GM10266 (cell line): ENCODE results near the gene PCBD1.

Experiments
- DNase-seq: peaks from one replicate; pipeline ENCODE4 v3.0.0; 2012; ENCODE audit errors: extremely low spot score
- TF ChIP-seq, protein P1 (sequence below): IDR thresholded peaks from 2 replicates; pipeline ENCODE4 v1.5.1; 2012; ENCODE audit warnings: mild to moderate bottlenecking, low read depth; ENCODE audit not compliant: control insufficient read depth, insufficient read depth; ENCODE audit errors: missing control alignments

The PCBD1 gene

DNA sequence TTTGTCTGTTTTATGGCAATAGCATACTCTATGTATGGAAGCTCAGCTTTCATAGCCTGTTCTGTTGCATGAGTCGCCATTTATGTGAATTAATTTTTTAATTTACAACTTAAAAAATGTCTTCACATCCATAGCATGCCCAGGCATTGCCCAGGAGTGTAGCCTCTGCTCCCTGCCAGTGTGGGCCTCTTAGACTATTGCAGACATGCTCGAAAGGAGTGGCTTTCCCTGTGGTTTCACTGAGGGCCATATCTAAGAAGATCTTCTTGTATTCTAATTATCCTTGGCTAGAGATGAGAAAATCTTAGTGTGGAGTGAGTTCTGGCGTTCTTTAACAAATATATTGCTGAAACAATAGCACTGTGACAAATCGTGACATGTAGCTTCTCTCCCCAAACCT lies 35.3 kb downstream of the PCBD1 start:
- no peak for DNase-seq
- TF ChIP-seq, protein P1, sequence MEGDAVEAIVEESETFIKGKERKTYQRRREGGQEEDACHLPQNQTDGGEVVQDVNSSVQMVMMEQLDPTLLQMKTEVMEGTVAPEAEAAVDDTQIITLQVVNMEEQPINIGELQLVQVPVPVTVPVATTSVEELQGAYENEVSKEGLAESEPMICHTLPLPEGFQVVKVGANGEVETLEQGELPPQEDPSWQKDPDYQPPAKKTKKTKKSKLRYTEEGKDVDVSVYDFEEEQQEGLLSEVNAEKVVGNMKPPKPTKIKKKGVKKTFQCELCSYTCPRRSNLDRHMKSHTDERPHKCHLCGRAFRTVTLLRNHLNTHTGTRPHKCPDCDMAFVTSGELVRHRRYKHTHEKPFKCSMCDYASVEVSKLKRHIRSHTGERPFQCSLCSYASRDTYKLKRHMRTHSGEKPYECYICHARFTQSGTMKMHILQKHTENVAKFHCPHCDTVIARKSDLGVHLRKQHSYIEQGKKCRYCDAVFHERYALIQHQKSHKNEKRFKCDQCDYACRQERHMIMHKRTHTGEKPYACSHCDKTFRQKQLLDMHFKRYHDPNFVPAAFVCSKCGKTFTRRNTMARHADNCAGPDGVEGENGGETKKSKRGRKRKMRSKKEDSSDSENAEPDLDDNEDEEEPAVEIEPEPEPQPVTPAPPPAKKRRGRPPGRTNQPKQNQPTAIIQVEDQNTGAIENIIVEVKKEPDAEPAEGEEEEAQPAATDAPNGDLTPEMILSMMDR = no peak

DNA sequence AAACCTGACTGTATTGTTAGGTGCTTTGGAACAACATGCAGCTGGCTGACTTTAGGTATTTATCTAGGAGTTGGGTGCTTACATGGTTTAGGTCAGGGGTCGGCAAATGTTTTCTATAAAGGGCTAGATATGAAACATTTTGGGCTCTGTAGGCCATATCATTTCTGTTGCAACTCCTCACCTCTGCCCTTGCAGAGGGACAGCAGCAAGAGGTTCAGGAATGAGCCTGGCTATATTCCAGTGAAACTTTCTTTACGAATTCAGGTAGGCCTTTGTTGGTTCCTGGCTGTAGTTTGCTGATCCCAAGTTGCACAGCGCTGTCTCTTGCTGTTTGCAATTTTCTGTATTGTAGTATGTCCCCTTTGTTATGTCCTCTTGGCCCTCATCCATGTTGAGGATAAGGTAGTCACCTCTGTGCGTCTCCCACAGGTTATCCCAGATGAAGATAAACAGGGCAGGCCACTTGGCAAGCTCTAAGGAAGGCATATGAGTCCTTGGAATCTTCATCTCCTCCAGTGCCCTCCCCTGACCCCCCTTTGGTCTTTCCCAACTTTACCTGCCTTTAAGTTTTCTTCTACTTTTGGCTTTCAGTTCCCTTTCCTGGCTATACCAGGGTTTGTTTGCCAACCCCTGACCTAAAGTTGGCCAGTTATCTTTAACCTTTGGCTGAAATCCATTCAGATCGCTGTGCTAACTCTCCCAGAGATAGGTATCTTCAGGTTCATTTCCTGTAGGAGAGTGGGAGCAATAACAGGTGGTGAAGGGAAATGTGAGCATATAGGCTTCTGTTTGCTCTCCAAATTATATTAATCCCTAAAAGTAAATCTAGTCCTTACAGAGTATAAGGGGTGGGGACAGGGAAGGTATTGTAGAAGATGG lies 36.5 kb downstream of the PCBD1 start:
- TF ChIP-seq, protein P1 = no peak
- DNase-seq = no peak

DNA sequence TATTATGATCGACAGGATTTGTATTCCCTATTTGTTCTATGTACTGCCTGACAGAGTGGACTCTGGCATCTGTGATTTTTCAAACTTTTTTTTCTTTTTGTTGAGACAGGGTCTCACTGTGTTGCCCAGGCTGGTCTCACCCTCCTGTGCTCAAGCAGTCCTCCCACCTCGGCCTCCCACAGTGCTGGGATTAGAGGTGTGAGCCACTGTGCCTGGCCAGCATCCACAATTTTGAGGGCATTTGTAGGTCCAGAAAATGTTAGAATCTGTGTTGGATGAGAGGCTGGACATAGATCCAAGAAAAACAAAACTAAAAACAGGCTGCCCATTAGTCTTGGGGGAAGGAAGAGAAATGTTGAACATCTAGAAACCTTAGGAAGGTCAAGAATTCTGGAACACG lies 38.3 kb downstream of the PCBD1 start:
- TF ChIP-seq, protein P1 = no peak
- no peak for DNase-seq

DNA sequence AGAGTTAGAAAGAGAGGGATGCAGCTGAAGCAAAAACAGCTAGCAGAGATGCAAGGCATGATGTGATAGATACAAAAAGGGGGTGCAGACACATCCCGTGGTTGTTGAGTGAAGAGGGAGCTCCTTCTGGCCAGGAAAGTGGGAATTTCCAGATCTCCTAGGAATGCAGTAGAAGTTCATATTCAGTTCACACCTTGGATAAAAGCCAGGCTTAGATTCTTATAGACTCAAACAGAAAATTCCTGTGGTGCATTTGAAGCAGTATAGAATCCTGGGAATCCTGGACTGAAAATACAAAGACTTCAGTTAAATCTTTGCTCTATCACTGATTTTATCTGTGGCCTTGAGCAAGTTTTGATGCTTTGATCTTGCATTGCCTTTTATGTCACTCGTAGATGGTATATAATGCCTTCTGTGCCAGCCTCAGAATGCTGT lies 38.8 kb downstream of the PCBD1 start:
- DNase-seq = no peak
- TF ChIP-seq, protein P1 = no peak

DNA sequence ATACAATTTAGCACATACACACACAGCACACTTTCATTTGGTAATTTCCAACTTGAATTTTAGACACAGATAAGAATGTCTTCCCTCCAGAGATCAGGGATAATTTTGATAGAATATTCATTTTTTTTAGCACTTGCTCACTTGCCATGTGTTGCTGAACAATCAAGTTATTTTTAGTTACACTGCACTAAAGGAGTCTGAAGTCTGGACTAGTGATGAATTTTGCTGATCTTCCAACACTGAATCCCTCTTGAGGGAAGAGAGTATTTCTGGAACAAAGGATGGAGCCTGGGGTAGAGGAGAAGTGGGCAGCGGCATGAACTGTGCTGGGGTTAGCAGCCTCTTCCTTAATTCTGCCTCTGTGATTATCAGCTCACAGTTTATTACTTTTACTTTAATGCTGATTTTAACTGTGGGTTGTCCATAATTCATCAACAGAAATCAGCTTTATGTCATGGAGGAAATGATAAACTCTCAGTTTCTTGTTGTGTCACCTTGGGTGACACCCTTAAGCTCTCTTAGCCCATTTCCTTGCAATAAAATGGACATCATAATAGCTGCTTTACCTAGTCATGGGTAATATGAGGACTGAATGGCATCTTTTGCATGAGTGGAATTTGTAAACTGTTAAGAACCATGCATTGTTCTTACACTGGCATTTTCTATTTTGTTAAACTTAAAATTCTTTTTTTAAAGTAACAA lies 40.6 kb downstream of the PCBD1 start:
- TF ChIP-seq, protein P1 = no peak
- no peak for DNase-seq

DNA sequence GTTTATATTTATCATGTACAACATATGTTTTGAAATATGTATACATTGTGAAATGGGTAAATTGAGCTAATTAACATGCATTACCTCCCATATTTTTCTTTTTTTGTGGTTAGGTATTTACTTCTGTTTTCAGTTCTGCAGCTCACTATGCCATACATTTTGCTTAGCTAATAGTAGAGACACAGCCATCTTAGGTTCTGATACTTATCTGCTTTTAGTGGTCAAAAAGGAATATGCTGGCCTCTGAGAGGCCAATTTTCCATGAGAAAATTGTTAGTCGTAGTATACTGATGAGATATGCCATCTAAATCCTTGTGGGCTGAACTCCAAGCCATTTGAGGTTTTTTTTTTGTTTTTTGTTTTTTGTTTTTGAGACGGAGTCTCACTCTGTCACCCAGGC lies 41.6 kb downstream of the PCBD1 start:
- no peak for DNase-seq
- TF ChIP-seq, protein P1 = no peak

DNA sequence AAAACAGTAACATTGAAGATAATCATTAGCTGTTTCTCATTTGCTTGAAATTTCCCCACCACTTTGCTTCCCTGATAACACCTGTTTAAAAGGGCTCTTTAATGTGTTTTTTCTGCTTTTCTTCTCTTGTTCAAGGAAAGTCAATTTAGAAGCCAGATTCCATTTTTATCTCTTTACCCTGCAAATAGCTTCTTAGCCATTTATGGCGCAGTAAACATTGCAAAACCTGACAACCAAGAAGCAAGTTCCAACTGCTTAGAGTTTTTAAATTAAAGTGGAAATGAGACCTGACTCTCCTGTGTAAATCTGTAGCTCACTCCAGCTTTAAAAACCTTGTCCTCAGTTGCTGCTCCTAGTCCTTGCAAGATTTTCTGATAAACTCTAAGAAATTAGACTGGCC lies 42.5 kb downstream of the PCBD1 start:
- DNase-seq = no peak
- TF ChIP-seq, protein P1 = no peak
